ENCODE results near the gene REEP3. TPM values are rescaled to one million over a fixed set of nuclear protein-coding genes. Genes with fewer than 3 reads are reported as not detected.
"Not testable (repeated sequence)": the region's sequence is repeated elsewhere in the genome, so short reads cannot be mapped to it uniquely, and the experiment has no call there.

REEP3 gene
- total RNA-seq, 1 donor from 2014 or later = 9.7 TPM

GRCh38 chr10:63562857-63563256 is 41.7 kb downstream of the REEP3 start:
- DNase-seq = no peak
- ChIA-PET POLR2A (no interaction called here), CTCF (no interaction called here)
- no peak for ATAC-seq (ENCODE audit: low read depth)
- no peaks in the 10 kb centered on the region for H3K4me1 Mint-ChIP-seq
- no peaks in the 10 kb centered on the region for H3K27me3 Mint-ChIP-seq
- no peak overlapping the region for H3K4me3 Mint-ChIP-seq
- H3K36me3 Mint-ChIP-seq (ENCODE audit: low read depth) = peaks cover 2% of the 10 kb centered on the region
- H3K9me3 Mint-ChIP-seq = no peaks in the 10 kb centered on the region
- no peak overlapping the region for H3K27ac Mint-ChIP-seq
- intact Hi-C loops (cut with micrococcal nuclease) = no loop called here
- TF ChIP-seq CTCF (IDR thresholded peaks at IDR 0.05) = no peak

- no peak overlapping the region for H3K27ac Mint-ChIP-seq
- DNase-seq (no peak), ATAC-seq (ENCODE audit: low read depth) (no peak)
- H3K9me3 Mint-ChIP-seq = no peaks in the 10 kb centered on the region
- no peak for TF ChIP-seq CTCF (IDR thresholded peaks at IDR 0.05)
- ChIA-PET POLR2A (no interaction called here), CTCF (no interaction called here)
- no peaks in the 10 kb centered on the region for H3K27me3 Mint-ChIP-seq
- peaks cover 2% of the 10 kb centered on the region for H3K36me3 Mint-ChIP-seq (ENCODE audit: low read depth)
- no peak overlapping the region for H3K4me3 Mint-ChIP-seq
- intact Hi-C loops (cut with micrococcal nuclease) = no loop called here
- no peaks in the 10 kb centered on the region for H3K4me1 Mint-ChIP-seq
These were observed 42.4 kb downstream of the REEP3 start for GRCh38 chr10:63563623-63564022.

- H3K27ac Mint-ChIP-seq; H3K9me3 Mint-ChIP-seq; intact Hi-C loops (cut with micrococcal nuclease); ATAC-seq (ENCODE audit: low read depth); H3K36me3 Mint-ChIP-seq (ENCODE audit: low read depth); POLR2A ChIA-PET; H3K4me3 Mint-ChIP-seq; H3K27me3 Mint-ChIP-seq; H3K4me1 Mint-ChIP-seq; CTCF ChIA-PET; DNase-seq: not testable (repeated sequence)
These were observed 43.5 kb downstream of the REEP3 start for GRCh38 chr10:63564731-63565130.

- TF ChIP-seq CTCF (IDR thresholded peaks at IDR 0.05) = no peak
- Mint-ChIP-seq H3K27me3 (no peaks in the 10 kb centered on the region), H3K4me1 (no peaks in the 10 kb centered on the region), H3K27ac (no peak overlapping the region), H3K36me3 (ENCODE audit: low read depth) (peaks cover 8% of the 10 kb centered on the region), H3K4me3 (no peak overlapping the region), H3K9me3 (no peaks in the 10 kb centered on the region)
- intact Hi-C loops (cut with micrococcal nuclease) = no loop called here
- no peak for ATAC-seq (ENCODE audit: low read depth)
- CTCF ChIA-PET = no interaction called here
- no peak for DNase-seq
- POLR2A ChIA-PET = no interaction called here
These were observed 52.0 kb downstream of the REEP3 start for GRCh38 chr10:63573068-63573697.

- H3K9me3 Mint-ChIP-seq = no peaks in the 10 kb centered on the region
- no peak overlapping the region for H3K4me3 Mint-ChIP-seq
- POLR2A ChIA-PET = no interaction called here
- intact Hi-C loops (cut with micrococcal nuclease) = no loop called here
- CTCF ChIA-PET = no interaction called here
- peaks cover 8% of the 10 kb centered on the region for H3K36me3 Mint-ChIP-seq (ENCODE audit: low read depth)
- H3K27me3 Mint-ChIP-seq = no peaks in the 10 kb centered on the region
- TF ChIP-seq CTCF (IDR thresholded peaks at IDR 0.05) = no peak
- H3K27ac Mint-ChIP-seq = no peak overlapping the region
- H3K4me1 Mint-ChIP-seq = peaks cover 2% of the 10 kb centered on the region
- no peak for DNase-seq
- ATAC-seq (ENCODE audit: low read depth) = no peak
These were observed 52.8 kb downstream of the REEP3 start for GRCh38 chr10:63574011-63574410.

- POLR2A ChIA-PET = no interaction called here
- no peak overlapping the region for H3K4me3 Mint-ChIP-seq
- H3K27ac Mint-ChIP-seq = no peak overlapping the region
- H3K27me3 Mint-ChIP-seq = no peaks in the 10 kb centered on the region
- peaks cover 2% of the 10 kb centered on the region for H3K4me1 Mint-ChIP-seq
- no peaks in the 10 kb centered on the region for H3K9me3 Mint-ChIP-seq
- CTCF ChIA-PET = no interaction called here
- H3K36me3 Mint-ChIP-seq (ENCODE audit: low read depth) = peaks cover 6% of the 10 kb centered on the region
- intact Hi-C loops (cut with micrococcal nuclease) = no loop called here
- DNase-seq (no peak), ATAC-seq (ENCODE audit: low read depth) (no peak)
- TF ChIP-seq CTCF (IDR thresholded peaks at IDR 0.05) = no peak
These were observed 55.3 kb downstream of the REEP3 start for GRCh38 chr10:63576501-63576900.

Measured in activated B cell treated with CpG ODN at 0.5 μM for 24 hours (primary cell).